SK-N-SH (cell line): ENCODE results near the gene TAF5L. TPM values are rescaled to one million over a fixed set of nuclear protein-coding genes. Genes with fewer than 3 reads are reported as not detected.

Experiments
- CTCF ChIA-PET: fragments of 300-600, 350-600 bp; formaldehyde crosslinking; extraction: SDS; loops from one replicate; lab custom pipeline; 2021; lab: Yijun Ruan, JAX
- POLR2A ChIA-PET: fragments of 350-600 bp; sonication (Branson Sonifier 250); formaldehyde crosslinking; extraction: SDS; loops from one replicate; lab custom pipeline; 2020; ENCODE audit warnings: antibody characterized with exemption, inconsistent platforms; lab: Yijun Ruan, JAX
- DNase-seq: peaks from one replicate; pipeline ENCODE4 v3.0.0; 2012
- H2AFZ ChIP-seq: fragments of 200-600 bp; sonication (generic); 2 replicates; pipeline ENCODE4 v1.8.1; 2016; ENCODE audit warnings: antibody characterized with exemption, mild to moderate bottlenecking, low read depth
- H3F3A ChIP-seq: fragments of 200-600 bp; sonication (generic); replicated peaks from 2 replicates; pipeline ENCODE3; 2016; ENCODE audit warnings: antibody characterized with exemption, mild to moderate bottlenecking; ENCODE audit not compliant: insufficient read depth
- H3K27ac ChIP-seq, 2 experiments: fragments of 200-500 bp in 1 of 2; fragments of 200-600 bp in 1 of 2; sonication (Bioruptor generic) in 1 of 2; sonication (generic), shearing (Covaris generic) in 1 of 2; 2 replicates each; pipeline versions ENCODE4 v1.5.1 to v1.6.1; 2014 to 2016; ENCODE audit warnings: low read depth in 2 of 2, inconsistent platforms in 1 of 2, low read length in 1 of 2, mild to moderate bottlenecking in 1 of 2, mixed read lengths in 1 of 2
- H3K27me3 ChIP-seq: fragments of 200-600 bp; sonication (generic), shearing (Covaris generic); 2 replicates; pipeline ENCODE4 v1.6.1; 2016; ENCODE audit warnings: mixed run types; ENCODE audit not compliant: insufficient read depth
- H3K36me3 ChIP-seq, 2 experiments: fragments of 200-500 bp in 1 of 2; fragments of 200-600 bp in 1 of 2; sonication (Bioruptor generic) in 1 of 2; sonication (generic) in 1 of 2; replicated peaks in 1 of 2; 2 replicates each; pipeline versions ENCODE3 to v1.5.1; 2014 to 2016; ENCODE audit warnings: low read length in 1 of 2, mild to moderate bottlenecking in 1 of 2; ENCODE audit not compliant: insufficient read depth in 2 of 2, control insufficient read depth in 1 of 2
- H3K4me1 ChIP-seq, 2 experiments: fragments of 200-500 bp in 1 of 2; fragments of 200-600 bp in 1 of 2; sonication (Bioruptor generic) in 1 of 2; sonication (generic), shearing (Covaris generic) in 1 of 2; 2 replicates each; pipeline versions ENCODE4 v1.5.1 to v1.6.1; 2014 to 2016; ENCODE audit warnings: low read depth in 1 of 2, low read length in 1 of 2, mixed run types in 1 of 2; ENCODE audit not compliant: insufficient read depth in 2 of 2, control insufficient read depth in 1 of 2
- H3K4me2 ChIP-seq: fragments of 200-600 bp; sonication (generic), shearing (Covaris generic); 2 replicates; pipeline ENCODE4 v1.6.1; 2017; ENCODE audit warnings: mixed run types
- H3K4me3 ChIP-seq, 2 experiments: fragments of 200-500 bp in 1 of 2; fragments of 200-600 bp in 1 of 2; sonication (Bioruptor generic) in 1 of 2; sonication (generic), shearing (Covaris generic) in 1 of 2; 2 replicates each; pipeline versions ENCODE4 v1.5.1 to v1.8.1; 2014 to 2016; ENCODE audit warnings: low read depth in 2 of 2, inconsistent platforms in 1 of 2, low read length in 1 of 2, mild to moderate bottlenecking in 1 of 2, mixed read lengths in 1 of 2, moderate library complexity in 1 of 2
- H3K79me2 ChIP-seq: fragments of 200-600 bp; sonication (generic); 2 replicates; pipeline ENCODE4 v1.8.1; 2017; ENCODE audit warnings: mild to moderate bottlenecking; ENCODE audit not compliant: insufficient read depth
- H3K9ac ChIP-seq: fragments of 200-600 bp; sonication (generic); 2 replicates; pipeline ENCODE4 v1.6.1; 2017; ENCODE audit warnings: mixed run types
- H3K9me2 ChIP-seq: fragments of 200-600 bp; sonication (generic); 2 replicates; pipeline ENCODE4 v1.6.1; 2017; ENCODE audit warnings: mixed run types
- H3K9me3 ChIP-seq: fragments of 200-600 bp; sonication (generic); 2 replicates; pipeline ENCODE4 v1.6.1; 2017; ENCODE audit warnings: mixed run types, mild to moderate bottlenecking, moderate library complexity
- H4K20me1 ChIP-seq: fragments of 200-600 bp; sonication (generic); 2 replicates; pipeline ENCODE4 v1.6.1; 2017; ENCODE audit warnings: mild to moderate bottlenecking, mixed run types; ENCODE audit not compliant: insufficient read depth
- ELF1 ChIP-seq: IDR thresholded peaks from 2 replicates; pipeline ENCODE4 v1.4.0; 2012
- FOSL2 ChIP-seq: IDR thresholded peaks from 2 replicates; pipeline ENCODE4 v1.4.0; 2012; ENCODE audit warnings: low read depth, mild to moderate bottlenecking, moderate library complexity, borderline replicate concordance
- FOXJ3 ChIP-seq: sonication (generic); formaldehyde crosslinking; IDR thresholded peaks from 2 replicates; pipeline ENCODE4 v1.5.1; 2020; ENCODE audit warnings: mild to moderate bottlenecking, missing genetic modification reagents
- FOXM1 ChIP-seq: IDR thresholded peaks from 2 replicates; pipeline ENCODE4 v1.4.0; 2012; ENCODE audit warnings: low read depth, mild to moderate bottlenecking
- GATA2 ChIP-seq: sonication (generic); formaldehyde crosslinking; IDR thresholded peaks from 2 replicates; pipeline ENCODE4 v1.5.0; 2020; ENCODE audit warnings: mild to moderate bottlenecking, missing genetic modification reagents
- MXI1 ChIP-seq: IDR thresholded peaks from 2 replicates; pipeline ENCODE4 v1.6.1; 2012; ENCODE audit warnings: mild to moderate bottlenecking, low read depth, low read length, improper control_type of control experiment
- POLR2AphosphoS5 ChIP-seq: IDR thresholded peaks from 2 replicates; pipeline ENCODE4 v1.6.1; 2012; ENCODE audit warnings: low read depth, low read length
- RFX5 ChIP-seq: IDR thresholded peaks from 2 replicates; pipeline ENCODE4 v1.6.1; 2012; ENCODE audit warnings: mild to moderate bottlenecking, improper control_type of control experiment, low read length
- RXRA ChIP-seq: IDR thresholded peaks from 2 replicates; pipeline ENCODE4 v1.4.0; 2012; ENCODE audit warnings: low read depth, mild to moderate bottlenecking, borderline replicate concordance
- TEAD4 ChIP-seq: IDR thresholded peaks from 2 replicates; pipeline ENCODE4 v1.4.0; 2012; ENCODE audit warnings: mild to moderate bottlenecking, borderline replicate concordance; ENCODE audit not compliant: insufficient read depth
- WGBS: methylation state at CpG from one replicate; pipeline ENCODE4 v1.1.6; 2017; ENCODE audit warnings: low lambda C conversion rate; 5-methylcytosine and 5-hydroxymethylcytosine counted together
- polyA plus RNA-seq, 3 experiments: library from polyadenylated mRNA; depleted of rRNA; stranded (reverse); fragments of >200 nt; gene quantifications; 2 replicates each; pipeline ENCODE4 v1.2.3, GENCODE V29; 2012
- TF ChIP-seq, protein P1 (sequence below): fragments of 200-600 bp; sonication (generic); IDR thresholded peaks from 2 replicates; pipeline ENCODE4 v1.6.1; 2017; ENCODE audit warnings: antibody characterized with exemption, mild to moderate bottlenecking, moderate library complexity
- TF ChIP-seq, protein P2 (sequence below): IDR thresholded peaks from 2 replicates; pipeline ENCODE4 v1.6.1; 2012; ENCODE audit warnings: mild to moderate bottlenecking, low read depth, low read length, moderate library complexity

TAF5L gene
- polyA plus RNA-seq, 1 of the 3 experiments (the other 2 are of a cell fraction): 17.1 TPM

DNA sequence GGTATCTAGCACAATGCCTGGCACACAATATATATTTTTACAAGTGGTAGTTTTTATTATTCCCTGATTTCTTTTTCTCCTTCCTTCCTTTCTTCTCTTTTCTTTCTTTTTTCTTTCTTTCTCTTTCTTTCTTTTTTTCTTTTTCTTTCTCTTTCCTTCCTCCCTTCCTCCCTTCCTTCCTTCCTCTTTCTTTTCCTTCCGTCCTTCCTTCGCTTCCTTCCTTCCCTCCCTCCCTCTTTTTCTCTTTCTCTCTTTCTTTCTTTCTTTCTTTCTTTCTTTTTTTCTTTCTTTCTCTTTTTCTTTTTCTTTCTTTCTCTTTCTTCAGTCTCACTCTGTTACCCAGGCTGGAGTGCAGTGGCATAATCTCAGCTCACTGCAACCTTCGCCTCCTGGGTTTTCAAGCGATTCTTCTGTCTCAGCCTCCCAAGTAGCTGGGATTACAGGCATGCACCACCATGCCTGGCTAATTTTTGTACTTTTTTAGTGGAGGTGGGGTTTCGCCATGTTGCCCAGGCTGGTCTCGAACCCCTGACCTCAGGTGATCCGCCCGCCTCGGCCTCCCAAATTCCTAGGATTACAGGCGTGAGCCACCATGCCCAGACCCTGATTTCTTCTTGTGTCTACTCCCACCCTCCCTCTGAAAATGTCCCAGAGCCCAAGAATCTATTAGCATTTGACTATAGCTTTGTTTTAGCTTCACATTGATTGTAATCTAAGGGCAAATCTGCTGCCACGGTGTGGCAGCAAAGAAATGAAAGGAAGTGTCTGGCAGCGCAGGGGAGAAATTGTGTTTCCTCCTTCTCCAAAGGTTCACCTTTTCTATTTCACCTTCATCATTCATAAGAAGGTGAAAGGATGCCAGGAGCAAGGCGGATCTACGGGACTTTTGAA lies 47.5 kb downstream of the TAF5L start:
- no peak overlapping the region for H3K9ac ChIP-seq
- H3K9me2 ChIP-seq: no peaks in the 10 kb centered on the region
- no peaks in the 10 kb centered on the region for H3K27me3 ChIP-seq
- no peaks in the 10 kb centered on the region for H3K36me3 ChIP-seq
- H4K20me1 ChIP-seq: no peaks in the 10 kb centered on the region
- CTCF ChIA-PET: interaction anchor here (1.1 to 2.4 kb wide), 4 partner anchors 9 to 731 kb away, joined by 3 to 12 read pairs (median 4); partner anchors contain the start of gene ABCB10
- no peak overlapping the region for H2AFZ ChIP-seq
- no peak overlapping the region; the same call in 1 of the 2 replicates for H3K4me2 ChIP-seq
- no peaks in the 10 kb centered on the region for H3F3A ChIP-seq
- H3K4me1 ChIP-seq: peaks cover 0 to 8% of the 10 kb centered on the region in 2 experiments; a peak in 1 of 4 replicates
- no peak for TF ChIP-seq TEAD4
- TF ChIP-seq, all 33 proteins: peak for 0
- Histone ChIP-seq H3K27ac (no peak overlapping the region; a peak in 1 of 4 replicates), H3K4me3 (no peak overlapping the region), H3K9me3 (no peaks in the 10 kb centered on the region), H3K79me2 (no peaks in the 10 kb centered on the region)
- WGBS: 83% methylated on average over 14 of the region's 14 CpGs
- POLR2A ChIA-PET: no interaction called here
- no peak for DNase-seq

DNA sequence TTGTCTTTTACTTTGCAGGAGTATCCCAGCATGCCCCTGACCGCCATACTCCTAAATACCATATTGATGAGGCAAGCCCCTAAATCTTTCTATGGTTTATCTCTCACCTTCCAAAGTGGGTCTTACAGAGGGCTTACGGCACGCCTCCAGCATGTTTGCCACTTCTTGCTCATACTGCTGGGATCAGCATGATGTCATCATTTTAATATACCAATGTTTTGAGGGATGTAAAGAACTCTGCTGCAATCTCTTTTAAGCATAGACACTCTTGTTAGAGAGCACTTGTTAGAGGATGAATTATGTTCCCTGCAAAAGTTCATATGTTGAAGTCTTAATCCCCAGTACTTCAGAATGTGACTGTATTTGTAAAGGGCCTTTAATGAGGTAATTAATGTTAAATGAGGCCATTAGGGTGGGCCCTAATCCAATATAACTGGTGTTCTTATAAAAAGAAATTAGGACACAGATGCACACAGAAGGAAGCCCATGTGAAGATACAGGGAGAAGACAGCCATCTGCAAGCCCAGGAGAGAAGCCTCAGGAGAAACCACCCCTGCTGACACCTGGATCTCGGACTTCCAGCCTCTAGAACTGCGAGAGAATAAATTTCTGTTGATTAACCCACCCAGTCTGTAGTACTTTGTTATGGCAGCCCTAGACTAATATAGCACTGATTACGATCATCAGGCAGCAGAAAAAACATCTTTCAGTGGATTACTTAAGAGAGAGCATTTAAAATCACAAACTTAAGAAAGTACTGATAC lies 51.1 kb downstream of the TAF5L start:
- POLR2A ChIA-PET: no interaction called here
- 73% methylated on average over 6 of the region's 6 CpGs for WGBS
- no peak for TF ChIP-seq RXRA
- no peak for TF ChIP-seq GATA2 (CRISPR knock-in tag)
- no peak for TF ChIP-seq FOXJ3
- no peak for TF ChIP-seq RFX5
- TF ChIP-seq, protein P1, sequence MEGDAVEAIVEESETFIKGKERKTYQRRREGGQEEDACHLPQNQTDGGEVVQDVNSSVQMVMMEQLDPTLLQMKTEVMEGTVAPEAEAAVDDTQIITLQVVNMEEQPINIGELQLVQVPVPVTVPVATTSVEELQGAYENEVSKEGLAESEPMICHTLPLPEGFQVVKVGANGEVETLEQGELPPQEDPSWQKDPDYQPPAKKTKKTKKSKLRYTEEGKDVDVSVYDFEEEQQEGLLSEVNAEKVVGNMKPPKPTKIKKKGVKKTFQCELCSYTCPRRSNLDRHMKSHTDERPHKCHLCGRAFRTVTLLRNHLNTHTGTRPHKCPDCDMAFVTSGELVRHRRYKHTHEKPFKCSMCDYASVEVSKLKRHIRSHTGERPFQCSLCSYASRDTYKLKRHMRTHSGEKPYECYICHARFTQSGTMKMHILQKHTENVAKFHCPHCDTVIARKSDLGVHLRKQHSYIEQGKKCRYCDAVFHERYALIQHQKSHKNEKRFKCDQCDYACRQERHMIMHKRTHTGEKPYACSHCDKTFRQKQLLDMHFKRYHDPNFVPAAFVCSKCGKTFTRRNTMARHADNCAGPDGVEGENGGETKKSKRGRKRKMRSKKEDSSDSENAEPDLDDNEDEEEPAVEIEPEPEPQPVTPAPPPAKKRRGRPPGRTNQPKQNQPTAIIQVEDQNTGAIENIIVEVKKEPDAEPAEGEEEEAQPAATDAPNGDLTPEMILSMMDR: no peak
- no peak for TF ChIP-seq ELF1
- no peak for TF ChIP-seq FOSL2
- no peak for TF ChIP-seq FOXM1
- TF ChIP-seq POLR2AphosphoS5: no peak
- TF ChIP-seq, protein P2, sequence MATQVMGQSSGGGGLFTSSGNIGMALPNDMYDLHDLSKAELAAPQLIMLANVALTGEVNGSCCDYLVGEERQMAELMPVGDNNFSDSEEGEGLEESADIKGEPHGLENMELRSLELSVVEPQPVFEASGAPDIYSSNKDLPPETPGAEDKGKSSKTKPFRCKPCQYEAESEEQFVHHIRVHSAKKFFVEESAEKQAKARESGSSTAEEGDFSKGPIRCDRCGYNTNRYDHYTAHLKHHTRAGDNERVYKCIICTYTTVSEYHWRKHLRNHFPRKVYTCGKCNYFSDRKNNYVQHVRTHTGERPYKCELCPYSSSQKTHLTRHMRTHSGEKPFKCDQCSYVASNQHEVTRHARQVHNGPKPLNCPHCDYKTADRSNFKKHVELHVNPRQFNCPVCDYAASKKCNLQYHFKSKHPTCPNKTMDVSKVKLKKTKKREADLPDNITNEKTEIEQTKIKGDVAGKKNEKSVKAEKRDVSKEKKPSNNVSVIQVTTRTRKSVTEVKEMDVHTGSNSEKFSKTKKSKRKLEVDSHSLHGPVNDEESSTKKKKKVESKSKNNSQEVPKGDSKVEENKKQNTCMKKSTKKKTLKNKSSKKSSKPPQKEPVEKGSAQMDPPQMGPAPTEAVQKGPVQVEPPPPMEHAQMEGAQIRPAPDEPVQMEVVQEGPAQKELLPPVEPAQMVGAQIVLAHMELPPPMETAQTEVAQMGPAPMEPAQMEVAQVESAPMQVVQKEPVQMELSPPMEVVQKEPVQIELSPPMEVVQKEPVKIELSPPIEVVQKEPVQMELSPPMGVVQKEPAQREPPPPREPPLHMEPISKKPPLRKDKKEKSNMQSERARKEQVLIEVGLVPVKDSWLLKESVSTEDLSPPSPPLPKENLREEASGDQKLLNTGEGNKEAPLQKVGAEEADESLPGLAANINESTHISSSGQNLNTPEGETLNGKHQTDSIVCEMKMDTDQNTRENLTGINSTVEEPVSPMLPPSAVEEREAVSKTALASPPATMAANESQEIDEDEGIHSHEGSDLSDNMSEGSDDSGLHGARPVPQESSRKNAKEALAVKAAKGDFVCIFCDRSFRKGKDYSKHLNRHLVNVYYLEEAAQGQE: no peak
- no peak for TF ChIP-seq MXI1

More for the DNA sequence above, 51.1 kb downstream of the TAF5L start:
- DNase-seq: no peak
- H3K27me3 ChIP-seq: no peaks in the 10 kb centered on the region
- no peaks in the 10 kb centered on the region for H3K9me3 ChIP-seq
- H3K27ac ChIP-seq: no peak overlapping the region
- H3K4me1 ChIP-seq: peaks cover 0 to 8% of the 10 kb centered on the region in 2 experiments; a peak in 1 of 4 replicates
- CTCF ChIA-PET: interaction anchor here (0.9 kb wide), 1 partner anchor 16 kb away, joined by 4 read pairs; the partner anchor contains the start of gene ABCB10
- no peaks in the 10 kb centered on the region for H3K36me3 ChIP-seq
- H3K4me2 ChIP-seq: no peak overlapping the region
- H3K4me3 ChIP-seq: no peak overlapping the region
- H3K79me2 ChIP-seq: no peaks in the 10 kb centered on the region
- H3F3A ChIP-seq: no peaks in the 10 kb centered on the region
- H3K9ac ChIP-seq: no peak overlapping the region
- H4K20me1 ChIP-seq: no peaks in the 10 kb centered on the region
- no peak overlapping the region for H2AFZ ChIP-seq
- H3K9me2 ChIP-seq: no peaks in the 10 kb centered on the region
